ENCODE measurements around the gene PRR36. TPM values are rescaled to one million over a fixed set of nuclear protein-coding genes. Genes with fewer than 3 reads are reported as not detected.

PRR36 gene
- total RNA-seq, 1 experiment from 2014 or later, result 21.9 TPM

GRCh38 chr19:7907544-7907943, 33.4 kb upstream of the PRR36 start:
- no peak overlapping the region for H3K27ac Mint-ChIP-seq
- ChIA-PET CTCF (interaction anchor here (1.1 to 5.1 kb wide), 7 partner anchors 11 to 54 kb away, joined by 6 to 70 read pairs (median 8); partner anchors contain the start of genes LRRC8E, SNAPC2 and TIMM44), POLR2A (interaction anchor here (1.3 kb wide), 1 partner anchor 9 kb away, joined by 4 read pairs; no protein-coding TSS in a partner anchor)
- no peak for TF ChIP-seq USF1 (CRISPR knock-in tag; IDR thresholded peaks at IDR 0.05)
- no peak for TF ChIP-seq USF2 (CRISPR knock-in tag; IDR thresholded peaks at IDR 0.05)
- no peak for TF ChIP-seq ATF3 (CRISPR knock-in tag; conservative IDR thresholded peaks at IDR 0.05)
- TF ChIP-seq ZNF281 (CRISPR knock-in tag; IDR thresholded peaks at IDR 0.05), result no peak
- no peak for TF ChIP-seq JAZF1 (CRISPR knock-in tag; IDR thresholded peaks at IDR 0.05)
- TF ChIP-seq NR3C1 (CRISPR knock-in tag; conservative IDR thresholded peaks at IDR 0.05; ENCODE audit: low read depth), result no peak
- no peak for TF ChIP-seq ZNF671 (CRISPR knock-in tag; IDR thresholded peaks at IDR 0.05)
- no peak overlapping the region for H3K4me3 Mint-ChIP-seq
- peaks cover 11% of the 10 kb centered on the region for H3K36me3 Mint-ChIP-seq
- ATAC-seq, result no peak
- no peak for DNase-seq (ENCODE audit: low spot score)
- peaks cover 18% of the 10 kb centered on the region for H3K4me1 Mint-ChIP-seq
- peaks cover 11% of the 10 kb centered on the region for H3K27me3 Mint-ChIP-seq (ENCODE audit: low read depth)
- no peaks in the 10 kb centered on the region for H3K9me3 Mint-ChIP-seq

- H3K27me3 Mint-ChIP-seq (ENCODE audit: low read depth), result peaks cover 13% of the 10 kb centered on the region
- no peak overlapping the region for H3K27ac Mint-ChIP-seq
- DNase-seq (ENCODE audit: low spot score) (no peak), ATAC-seq (no peak)
- H3K36me3 Mint-ChIP-seq, result peaks cover 10% of the 10 kb centered on the region
- H3K9me3 Mint-ChIP-seq, result no peaks in the 10 kb centered on the region
- CTCF ChIA-PET, result interaction anchor here (5.1 kb wide), 1 partner anchor 12 kb away, joined by 70 read pairs; the partner anchor contains the start of gene SNAPC2
- POLR2A ChIA-PET, result interaction anchor here (1.3 kb wide), 1 partner anchor 9 kb away, joined by 4 read pairs; no protein-coding TSS in a partner anchor
- H3K4me3 Mint-ChIP-seq, result no peak overlapping the region
- TF ChIP-seq STAT6 (CRISPR knock-in tag; conservative IDR thresholded peaks at IDR 0.05; ENCODE audit: low read depth) (no peak), NFE2L1 (CRISPR knock-in tag; IDR thresholded peaks at IDR 0.05) (no peak), E2F4 (CRISPR knock-in tag; IDR thresholded peaks at IDR 0.05; ENCODE audit: borderline replicate concordance, low read depth) (no peak), IRF1 (CRISPR knock-in tag; IDR thresholded peaks at IDR 0.05) (no peak), MAX (CRISPR knock-in tag; IDR thresholded peaks at IDR 0.05) (no peak), NR3C1 (CRISPR knock-in tag; conservative IDR thresholded peaks at IDR 0.05; ENCODE audit: low read depth) (no peak), NFYB (CRISPR knock-in tag; conservative IDR thresholded peaks at IDR 0.05; ENCODE audit: low read depth) (no peak), ZBTB21 (CRISPR knock-in tag; IDR thresholded peaks at IDR 0.05; ENCODE audit: borderline replicate concordance) (no peak), EMX1 (CRISPR knock-in tag; IDR thresholded peaks at IDR 0.05) (no peak), ATF2 (CRISPR knock-in tag; IDR thresholded peaks at IDR 0.05; ENCODE audit: borderline replicate concordance, low read depth) (no peak), ZNF317 (CRISPR knock-in tag; IDR thresholded peaks at IDR 0.05; ENCODE audit: borderline replicate concordance, low read depth) (no peak), NFATC4 (CRISPR knock-in tag; IDR thresholded peaks at IDR 0.05) (no peak), SMAD4 (CRISPR knock-in tag; IDR thresholded peaks at IDR 0.05) (no peak), ZNF219 (CRISPR knock-in tag; IDR thresholded peaks at IDR 0.05; ENCODE audit: borderline replicate concordance) (no peak)
- peaks cover 20% of the 10 kb centered on the region for H3K4me1 Mint-ChIP-seq
Observed at GRCh38 chr19:7907122-7907521, 32.9 kb upstream of the PRR36 start.
